ENCODE measurements around the gene RASSF6.

DNA sequence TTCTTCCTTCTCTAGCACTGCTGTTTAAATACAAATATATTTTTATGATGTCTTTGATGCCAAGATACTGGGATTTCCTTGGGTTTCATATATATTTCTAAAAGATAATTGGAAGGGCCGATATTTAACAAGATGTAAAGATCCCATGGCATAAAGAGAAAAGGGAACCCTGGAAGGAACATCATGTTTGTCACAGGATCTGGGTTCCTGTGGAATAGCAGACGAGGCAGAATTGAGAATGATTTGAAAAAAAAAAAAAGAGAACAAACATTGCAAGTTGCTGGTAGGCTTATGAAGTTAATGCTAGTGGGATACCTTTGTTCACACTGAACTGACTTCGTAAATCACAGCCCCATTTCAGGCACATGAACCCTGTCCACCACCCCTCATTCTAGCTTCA is 33.6 kb downstream of the RASSF6 start:
- TF ChIP-seq POLR2AphosphoS5 (IDR thresholded peaks at IDR 0.05; ENCODE audit: low read depth, low read length) (no peak), FOXP2 (optimal IDR thresholded peaks at IDR 0.05; ENCODE audit: borderline replicate concordance, extremely low read depth, extremely low read length, insufficient read depth) (no peak), TAF1 (IDR thresholded peaks at IDR 0.05; ENCODE audit: borderline replicate concordance, insufficient read depth, low read length) (no peak), SIN3A (IDR thresholded peaks at IDR 0.05; ENCODE audit: borderline replicate concordance, insufficient read depth, low read length) (no peak)
- TF ChIP-seq, protein P1, sequence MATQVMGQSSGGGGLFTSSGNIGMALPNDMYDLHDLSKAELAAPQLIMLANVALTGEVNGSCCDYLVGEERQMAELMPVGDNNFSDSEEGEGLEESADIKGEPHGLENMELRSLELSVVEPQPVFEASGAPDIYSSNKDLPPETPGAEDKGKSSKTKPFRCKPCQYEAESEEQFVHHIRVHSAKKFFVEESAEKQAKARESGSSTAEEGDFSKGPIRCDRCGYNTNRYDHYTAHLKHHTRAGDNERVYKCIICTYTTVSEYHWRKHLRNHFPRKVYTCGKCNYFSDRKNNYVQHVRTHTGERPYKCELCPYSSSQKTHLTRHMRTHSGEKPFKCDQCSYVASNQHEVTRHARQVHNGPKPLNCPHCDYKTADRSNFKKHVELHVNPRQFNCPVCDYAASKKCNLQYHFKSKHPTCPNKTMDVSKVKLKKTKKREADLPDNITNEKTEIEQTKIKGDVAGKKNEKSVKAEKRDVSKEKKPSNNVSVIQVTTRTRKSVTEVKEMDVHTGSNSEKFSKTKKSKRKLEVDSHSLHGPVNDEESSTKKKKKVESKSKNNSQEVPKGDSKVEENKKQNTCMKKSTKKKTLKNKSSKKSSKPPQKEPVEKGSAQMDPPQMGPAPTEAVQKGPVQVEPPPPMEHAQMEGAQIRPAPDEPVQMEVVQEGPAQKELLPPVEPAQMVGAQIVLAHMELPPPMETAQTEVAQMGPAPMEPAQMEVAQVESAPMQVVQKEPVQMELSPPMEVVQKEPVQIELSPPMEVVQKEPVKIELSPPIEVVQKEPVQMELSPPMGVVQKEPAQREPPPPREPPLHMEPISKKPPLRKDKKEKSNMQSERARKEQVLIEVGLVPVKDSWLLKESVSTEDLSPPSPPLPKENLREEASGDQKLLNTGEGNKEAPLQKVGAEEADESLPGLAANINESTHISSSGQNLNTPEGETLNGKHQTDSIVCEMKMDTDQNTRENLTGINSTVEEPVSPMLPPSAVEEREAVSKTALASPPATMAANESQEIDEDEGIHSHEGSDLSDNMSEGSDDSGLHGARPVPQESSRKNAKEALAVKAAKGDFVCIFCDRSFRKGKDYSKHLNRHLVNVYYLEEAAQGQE (IDR thresholded peaks at IDR 0.05; ENCODE audit: insufficient read depth in 1 of 2, low read depth in 2 of 2, low read length in 2 of 2) = no peak
